ENCODE measurements around the gene SPHKAP.
A peak's percentile ranks its signal among the peaks of the same experiment; 100 is the strongest.
"Not testable (repeated sequence)": the region's sequence is repeated elsewhere in the genome, so short reads cannot be mapped to it uniquely, and the experiment has no call there.

SPHKAP gene

GRCh38 chr2:227942021-227942420 lies 239.5 kb downstream of the SPHKAP start:
- H2AFZ ChIP-seq (ENCODE audit: low read length), result no peak overlapping the region
- no peaks in the 10 kb centered on the region for H3K27me3 ChIP-seq (ENCODE audit: insufficient read depth, low read length, poor library complexity, severe bottlenecking)
- H3K9me2 ChIP-seq (replicated peaks; ENCODE audit: low read depth, low read length), result no peaks in the 10 kb centered on the region
- TF ChIP-seq CTCF (conservative IDR thresholded peaks at IDR 0.05; ENCODE audit: low read length) (no peak), EZH2phosphoT487 (IDR thresholded peaks at IDR 0.05; ENCODE audit: borderline replicate concordance) (no peak)
- no peaks in the 10 kb centered on the region for H3K9me3 ChIP-seq (ENCODE audit: insufficient read depth, low read depth, low read length)
- no peak overlapping the region for H3K4me2 ChIP-seq (ENCODE audit: low read depth, low read length, poor library complexity, severe bottlenecking)
- no peak overlapping the region for H3K4me3 ChIP-seq (ENCODE audit: low read length, poor library complexity, severe bottlenecking)
- H3K36me3 ChIP-seq (ENCODE audit: insufficient read depth, low read length), result no peaks in the 10 kb centered on the region
- no peaks in the 10 kb centered on the region for H3K79me2 ChIP-seq (ENCODE audit: insufficient read depth, low read length)
- H3F3A ChIP-seq (ENCODE audit: low read depth), result no peaks in the 10 kb centered on the region
- no peaks in the 10 kb centered on the region for H3K4me1 ChIP-seq (ENCODE audit: insufficient read depth, low read length, poor library complexity, severe bottlenecking)
- no peak overlapping the region for H3K9ac ChIP-seq (ENCODE audit: low read depth, low read length, poor library complexity, severe bottlenecking)
- H4K20me1 ChIP-seq (ENCODE audit: insufficient read depth, low read length, poor library complexity, severe bottlenecking), result no peaks in the 10 kb centered on the region

- no peaks in the 10 kb centered on the region for H3K9me3 ChIP-seq (ENCODE audit: insufficient read depth, low read depth, low read length)
- H3K79me2 ChIP-seq (ENCODE audit: insufficient read depth, low read length), result no peaks in the 10 kb centered on the region
- no peak overlapping the region for H3K4me2 ChIP-seq (ENCODE audit: low read depth, low read length, poor library complexity, severe bottlenecking)
- no peak overlapping the region for H2AFZ ChIP-seq (ENCODE audit: low read length)
- H3F3A ChIP-seq (ENCODE audit: low read depth), result no peaks in the 10 kb centered on the region
- peak; percentile 61 for TF ChIP-seq CTCF (conservative IDR thresholded peaks at IDR 0.05; ENCODE audit: low read length)
- no peak for TF ChIP-seq EZH2phosphoT487 (IDR thresholded peaks at IDR 0.05; ENCODE audit: borderline replicate concordance)
- no peak overlapping the region for H3K4me3 ChIP-seq (ENCODE audit: low read length, poor library complexity, severe bottlenecking)
- H3K9ac ChIP-seq (ENCODE audit: low read depth, low read length, poor library complexity, severe bottlenecking), result no peak overlapping the region
- no peaks in the 10 kb centered on the region for H3K4me1 ChIP-seq (ENCODE audit: insufficient read depth, low read length, poor library complexity, severe bottlenecking)
- H3K27me3 ChIP-seq (ENCODE audit: insufficient read depth, low read length, poor library complexity, severe bottlenecking), result no peaks in the 10 kb centered on the region
- H3K36me3 ChIP-seq (ENCODE audit: insufficient read depth, low read length), result no peaks in the 10 kb centered on the region
- H4K20me1 ChIP-seq (ENCODE audit: insufficient read depth, low read length, poor library complexity, severe bottlenecking), result no peaks in the 10 kb centered on the region
- H3K9me2 ChIP-seq (replicated peaks; ENCODE audit: low read depth, low read length), result no peaks in the 10 kb centered on the region
These were observed 242.0 kb downstream of the SPHKAP start for GRCh38 chr2:227939271-227940027.

GRCh38 chr2:227936249-227936648 lies 245.2 kb downstream of the SPHKAP start:
- not testable (repeated sequence) for H3F3A ChIP-seq (ENCODE audit: low read depth); H3K27me3 ChIP-seq (ENCODE audit: insufficient read depth, low read length, poor library complexity, severe bottlenecking); H3K9ac ChIP-seq (ENCODE audit: low read depth, low read length, poor library complexity, severe bottlenecking); H3K36me3 ChIP-seq (ENCODE audit: insufficient read depth, low read length); H2AFZ ChIP-seq (ENCODE audit: low read length); H3K9me3 ChIP-seq (ENCODE audit: insufficient read depth, low read depth, low read length); H3K9me2 ChIP-seq (replicated peaks; ENCODE audit: low read depth, low read length); H3K79me2 ChIP-seq (ENCODE audit: insufficient read depth, low read length); H3K4me2 ChIP-seq (ENCODE audit: low read depth, low read length, poor library complexity, severe bottlenecking); H4K20me1 ChIP-seq (ENCODE audit: insufficient read depth, low read length, poor library complexity, severe bottlenecking); H3K4me3 ChIP-seq (ENCODE audit: low read length, poor library complexity, severe bottlenecking); H3K4me1 ChIP-seq (ENCODE audit: insufficient read depth, low read length, poor library complexity, severe bottlenecking)

- Histone ChIP-seq H3K27me3 (ENCODE audit: insufficient read depth, low read length, poor library complexity, severe bottlenecking) (no peaks in the 10 kb centered on the region), H3K4me2 (ENCODE audit: low read depth, low read length, poor library complexity, severe bottlenecking) (no peak overlapping the region), H3K9ac (ENCODE audit: low read depth, low read length, poor library complexity, severe bottlenecking) (no peak overlapping the region), H3K9me3 (ENCODE audit: insufficient read depth, low read depth, low read length) (no peaks in the 10 kb centered on the region), H3K4me1 (ENCODE audit: insufficient read depth, low read length, poor library complexity, severe bottlenecking) (no peaks in the 10 kb centered on the region), H3K79me2 (ENCODE audit: insufficient read depth, low read length) (no peaks in the 10 kb centered on the region), H3K4me3 (ENCODE audit: low read length, poor library complexity, severe bottlenecking) (no peak overlapping the region), H4K20me1 (ENCODE audit: insufficient read depth, low read length, poor library complexity, severe bottlenecking) (no peaks in the 10 kb centered on the region), H3K9me2 (replicated peaks; ENCODE audit: low read depth, low read length) (no peaks in the 10 kb centered on the region), H2AFZ (ENCODE audit: low read length) (no peak overlapping the region), H3F3A (ENCODE audit: low read depth) (no peaks in the 10 kb centered on the region), H3K36me3 (ENCODE audit: insufficient read depth, low read length) (no peaks in the 10 kb centered on the region)
- TF ChIP-seq EZH2phosphoT487 (IDR thresholded peaks at IDR 0.05; ENCODE audit: borderline replicate concordance) (no peak), CTCF (conservative IDR thresholded peaks at IDR 0.05; ENCODE audit: low read length) (no peak)
These were observed 247.6 kb downstream of the SPHKAP start for GRCh38 chr2:227933884-227934283.

All from Loucy (cell line).